GOT3 (cell line): Measurements from ENCODE around the gene FBXW7.

Experiments
- DNase-seq: peaks from one replicate; lab custom pipeline; 2025; ENCODE audit warnings: mixed read lengths; lab: John Stamatoyannopoulos, UW

FBXW7 gene

DNA sequence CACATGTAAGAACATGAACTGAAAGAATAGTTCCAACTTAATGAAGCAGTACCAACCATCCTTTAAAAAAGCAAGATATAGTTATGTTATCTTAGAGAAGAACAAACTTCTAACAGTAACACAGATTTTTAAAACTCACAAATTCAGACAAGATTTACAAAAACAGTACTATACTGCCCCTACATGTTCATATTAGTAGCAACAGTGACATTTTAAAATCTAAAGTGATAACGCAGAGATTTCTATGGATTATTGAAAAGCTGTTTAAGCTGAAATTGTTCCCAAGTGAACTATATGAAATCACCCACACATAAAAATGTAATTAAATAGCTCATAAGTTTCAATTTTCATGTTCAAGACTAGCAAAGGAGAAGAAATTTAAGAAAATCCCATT, 166.0 kb downstream of the FBXW7 start:
- DNase-seq: no peak

DNA sequence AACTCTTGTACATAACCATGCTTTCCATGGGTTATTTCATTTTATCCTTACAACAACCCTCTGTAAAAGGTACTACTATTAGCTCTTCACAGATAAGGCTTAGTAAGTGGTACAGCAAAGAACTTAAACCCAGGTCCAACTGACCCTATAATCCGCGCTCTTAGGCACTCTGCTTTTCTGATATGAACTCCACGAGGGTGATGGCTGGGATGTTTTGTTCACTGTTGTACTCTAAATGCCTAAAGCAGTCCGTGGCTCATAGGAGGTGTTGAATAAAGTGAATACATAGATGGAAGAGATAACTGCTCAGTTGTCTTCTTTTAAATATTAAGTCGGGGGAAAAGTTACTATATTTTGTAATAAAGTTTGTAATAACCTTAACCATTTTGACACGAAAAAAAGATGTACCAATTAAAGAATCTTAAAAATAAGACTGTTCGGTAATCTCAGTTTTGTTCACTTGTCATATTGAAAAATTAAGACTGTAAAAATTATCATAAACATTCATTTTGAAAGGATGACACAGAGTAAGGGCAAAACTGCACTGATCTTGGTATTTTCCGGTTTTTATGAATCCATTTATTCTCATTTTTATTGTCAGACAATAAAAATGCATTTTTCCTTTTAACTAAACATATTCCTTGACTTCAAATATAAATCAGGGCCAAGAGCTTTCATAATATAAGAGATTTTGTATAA, 166.5 kb downstream of the FBXW7 start:
- no peak for DNase-seq

GRCh38 chr4:152368001-152368400, 167.9 kb downstream of the FBXW7 start:
- DNase-seq: no peak

GRCh38 chr4:152364883-152365282, 171.0 kb downstream of the FBXW7 start:
- DNase-seq: no peak

GRCh38 chr4:152364383-152364782, 171.5 kb downstream of the FBXW7 start:
- DNase-seq: no peak

DNA sequence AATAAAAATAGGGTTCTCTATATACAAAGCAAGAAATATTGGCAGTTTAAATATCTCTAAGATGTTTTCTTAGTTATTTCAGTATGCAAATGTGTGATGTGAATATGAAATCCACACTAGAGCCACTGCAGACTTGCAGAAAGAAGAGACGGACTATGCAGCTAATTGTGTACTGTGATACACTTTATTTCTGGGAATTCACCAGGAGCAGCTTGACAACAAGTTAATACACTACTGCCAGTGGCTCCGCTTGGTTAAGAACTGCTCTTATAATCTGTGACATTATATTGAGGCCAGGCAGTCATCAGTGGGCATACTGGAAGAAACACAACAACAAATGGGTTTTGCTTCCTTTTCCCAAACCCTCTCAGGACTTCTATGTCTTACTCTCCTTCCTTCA, 172.0 kb downstream of the FBXW7 start:
- no peak for DNase-seq

DNA sequence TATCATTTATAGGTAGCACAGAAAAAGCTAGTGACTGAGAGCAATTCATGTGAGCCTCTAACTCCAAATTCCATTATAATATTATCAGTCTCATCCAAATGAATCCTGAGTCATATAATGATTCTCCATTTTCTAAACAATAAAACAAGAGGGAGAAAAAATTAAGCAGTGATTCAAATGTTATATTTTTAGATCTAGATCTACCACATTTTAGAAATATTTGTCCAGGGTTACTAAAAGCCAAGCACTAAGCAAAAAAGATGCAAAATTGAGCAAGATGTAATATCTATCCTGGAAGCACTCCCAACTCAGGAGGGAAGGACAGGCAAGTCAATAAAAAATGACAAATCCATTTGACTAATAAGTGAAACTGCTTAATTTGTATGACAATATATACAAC, 172.8 kb downstream of the FBXW7 start:
- DNase-seq: no peak

GRCh38 chr4:152360045-152360410, 175.9 kb downstream of the FBXW7 start:
- DNase-seq: no peak

- DNase-seq: no peak
Observed at GRCh38 chr4:152359208-152360044, 176.5 kb downstream of the FBXW7 start.

DNA sequence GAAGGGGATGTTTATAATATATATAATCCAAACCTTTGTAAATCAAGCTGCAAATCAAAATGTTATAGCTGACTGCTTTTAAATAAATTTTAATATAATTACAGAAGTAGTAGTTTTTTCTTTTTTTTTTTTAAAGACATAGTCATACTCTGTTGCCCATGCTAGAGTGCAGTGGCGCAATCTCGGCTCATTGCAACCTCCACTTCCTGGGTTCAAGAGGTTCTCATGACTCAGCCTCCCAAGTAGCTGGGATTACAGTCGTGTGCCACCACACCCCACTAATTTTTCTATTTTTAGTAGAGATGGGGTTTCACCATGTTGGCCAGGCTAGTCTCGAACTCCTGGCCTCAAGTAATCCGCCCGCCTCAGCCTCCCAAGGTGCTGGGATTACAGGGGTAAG, 178.7 kb downstream of the FBXW7 start:
- no peak for DNase-seq

DNA sequence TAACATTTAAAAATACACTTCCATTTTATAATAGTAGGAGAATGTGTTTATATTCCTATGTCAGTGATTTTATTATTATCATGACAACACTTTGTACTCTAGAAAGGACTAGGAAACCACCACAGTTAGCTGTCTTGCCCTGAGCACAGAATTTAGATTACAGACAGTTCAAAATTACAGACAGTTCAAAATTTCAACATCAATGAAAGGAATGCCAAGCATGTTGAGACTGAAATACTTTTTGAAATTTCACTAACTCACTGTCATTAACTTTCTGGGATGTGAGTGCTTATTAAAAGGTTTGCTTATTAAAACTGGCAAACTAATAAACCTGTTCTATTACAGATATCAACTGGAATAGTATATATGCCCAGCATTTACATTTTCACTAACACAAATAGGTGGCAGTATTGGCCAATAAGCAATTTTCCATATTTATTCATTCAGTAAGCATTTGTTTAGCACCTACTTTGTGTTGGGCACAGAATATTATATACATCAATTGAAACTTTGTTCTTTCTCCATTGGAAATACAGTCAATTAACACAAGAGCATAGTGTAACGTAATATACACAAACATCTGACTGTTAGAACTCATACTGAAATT, 179.4 kb downstream of the FBXW7 start:
- DNase-seq: no peak

GRCh38 chr4:152352622-152353116, 183.2 kb downstream of the FBXW7 start:
- no peak for DNase-seq

DNA sequence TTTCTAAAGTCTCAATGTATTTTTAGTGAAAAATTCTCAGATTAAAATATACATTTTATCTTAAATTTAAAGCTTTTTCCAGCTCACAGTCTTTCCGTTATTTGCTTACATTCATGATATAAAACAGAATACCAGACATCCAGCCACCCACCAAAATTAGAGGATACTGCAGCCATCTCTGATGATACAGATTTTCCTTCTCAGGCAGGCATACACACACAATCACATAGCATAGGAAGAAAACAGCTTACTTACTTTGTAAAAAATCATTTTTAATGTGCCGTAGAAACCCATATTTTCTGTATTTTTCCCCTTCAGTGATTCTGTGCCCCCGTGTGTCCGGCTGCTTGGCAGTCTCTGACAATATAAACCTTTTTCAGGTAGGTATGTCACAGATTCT, 183.7 kb downstream of the FBXW7 start:
- no peak for DNase-seq

DNA sequence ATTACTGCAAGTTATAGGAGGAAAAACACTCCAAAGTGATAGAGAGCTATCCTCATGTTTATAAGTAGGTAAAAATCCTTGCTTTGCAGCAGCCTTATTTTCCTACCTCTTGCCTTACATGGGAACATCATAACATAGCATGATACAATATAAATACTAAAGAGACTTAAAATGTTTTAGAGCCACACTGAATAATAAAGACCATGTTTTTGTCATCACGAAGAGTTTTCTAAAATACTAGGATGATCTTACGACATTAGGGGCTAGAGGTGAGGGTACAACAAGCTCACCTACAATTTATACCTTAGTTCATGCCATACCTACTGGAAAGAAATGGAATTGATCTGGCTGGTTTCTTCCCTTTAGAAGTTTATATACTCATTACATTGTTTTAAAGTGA, 184.8 kb downstream of the FBXW7 start:
- no peak for DNase-seq

GRCh38 chr4:152348670-152349069, 187.2 kb downstream of the FBXW7 start:
- DNase-seq: no peak

GRCh38 chr4:152346979-152347378, 188.9 kb downstream of the FBXW7 start:
- DNase-seq: no peak

DNA sequence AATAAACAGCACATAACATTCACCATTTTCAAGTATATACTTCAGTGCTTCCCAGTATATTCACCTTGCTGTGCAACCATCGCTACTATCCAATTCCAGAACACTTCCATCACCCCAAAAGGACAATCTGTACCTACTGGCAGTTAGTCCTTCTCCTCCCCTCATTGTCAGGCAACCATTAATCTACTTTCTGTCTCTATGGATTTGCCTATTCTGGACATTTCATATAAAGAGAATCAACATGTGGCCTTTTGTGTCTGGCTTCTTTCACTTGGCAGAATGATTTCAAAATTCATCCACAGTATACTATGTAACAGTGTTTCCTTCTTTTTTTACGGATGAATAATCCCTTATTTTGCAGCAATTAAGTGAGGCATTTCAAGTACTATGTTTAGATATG, 189.4 kb downstream of the FBXW7 start:
- DNase-seq: no peak

GRCh38 chr4:152344001-152344400, 191.9 kb downstream of the FBXW7 start:
- DNase-seq: no peak

- no peak for DNase-seq
Observed at GRCh38 chr4:152342293-152342692, 193.6 kb downstream of the FBXW7 start.

DNA sequence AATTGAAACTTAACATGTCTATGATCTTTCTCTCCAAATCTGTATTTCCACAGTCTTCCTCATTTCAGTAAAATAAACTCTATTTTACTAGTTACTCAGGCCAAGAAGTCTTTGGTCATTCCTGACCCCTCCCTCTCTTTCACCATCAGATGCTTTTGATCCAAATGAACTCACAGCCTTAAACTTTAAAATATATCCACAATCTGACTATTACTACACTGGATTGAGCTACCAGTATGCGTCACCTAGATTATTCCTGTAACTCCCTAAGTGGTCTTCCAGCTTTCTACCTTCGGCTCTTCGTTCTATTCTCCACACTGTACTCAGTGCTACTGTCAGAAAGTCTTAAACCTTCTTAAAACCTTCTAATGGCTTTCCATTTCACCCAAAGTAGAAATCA, 195.1 kb downstream of the FBXW7 start:
- DNase-seq: no peak

GRCh38 chr4:152339576-152339975, 196.3 kb downstream of the FBXW7 start:
- DNase-seq: no peak

GRCh38 chr4:152334931-152335330, 201.0 kb downstream of the FBXW7 start:
- DNase-seq: no peak

GRCh38 chr4:152331042-152331441, 204.8 kb downstream of the FBXW7 start:
- no peak for DNase-seq
